ENCODE data around the gene MEIOSIN.

DNA sequence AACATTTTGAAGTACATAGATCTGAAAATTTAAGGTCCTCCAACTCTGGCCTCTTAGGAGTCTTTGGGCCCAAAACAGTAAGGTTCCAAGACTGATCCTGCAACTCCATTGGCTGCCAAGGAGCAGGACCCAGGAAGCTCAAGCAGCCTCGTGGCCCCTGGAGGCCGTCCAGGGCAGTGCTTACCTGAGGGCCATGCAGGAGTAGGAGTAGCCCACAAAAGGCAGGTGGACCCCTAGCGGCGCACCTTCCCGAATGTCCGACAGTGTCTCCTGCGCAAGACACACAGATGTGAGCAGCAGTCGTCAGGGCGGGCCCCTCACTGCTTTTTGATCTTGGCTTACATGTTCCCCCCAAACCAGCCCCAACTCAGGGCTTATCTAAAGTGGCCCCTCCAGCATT is 41.5 kb downstream of the MEIOSIN start:
- TF ChIP-seq ZNF404 (tag by site-specific recombination; IDR thresholded peaks at IDR 0.05), result no peak
- TF ChIP-seq, protein P1, sequence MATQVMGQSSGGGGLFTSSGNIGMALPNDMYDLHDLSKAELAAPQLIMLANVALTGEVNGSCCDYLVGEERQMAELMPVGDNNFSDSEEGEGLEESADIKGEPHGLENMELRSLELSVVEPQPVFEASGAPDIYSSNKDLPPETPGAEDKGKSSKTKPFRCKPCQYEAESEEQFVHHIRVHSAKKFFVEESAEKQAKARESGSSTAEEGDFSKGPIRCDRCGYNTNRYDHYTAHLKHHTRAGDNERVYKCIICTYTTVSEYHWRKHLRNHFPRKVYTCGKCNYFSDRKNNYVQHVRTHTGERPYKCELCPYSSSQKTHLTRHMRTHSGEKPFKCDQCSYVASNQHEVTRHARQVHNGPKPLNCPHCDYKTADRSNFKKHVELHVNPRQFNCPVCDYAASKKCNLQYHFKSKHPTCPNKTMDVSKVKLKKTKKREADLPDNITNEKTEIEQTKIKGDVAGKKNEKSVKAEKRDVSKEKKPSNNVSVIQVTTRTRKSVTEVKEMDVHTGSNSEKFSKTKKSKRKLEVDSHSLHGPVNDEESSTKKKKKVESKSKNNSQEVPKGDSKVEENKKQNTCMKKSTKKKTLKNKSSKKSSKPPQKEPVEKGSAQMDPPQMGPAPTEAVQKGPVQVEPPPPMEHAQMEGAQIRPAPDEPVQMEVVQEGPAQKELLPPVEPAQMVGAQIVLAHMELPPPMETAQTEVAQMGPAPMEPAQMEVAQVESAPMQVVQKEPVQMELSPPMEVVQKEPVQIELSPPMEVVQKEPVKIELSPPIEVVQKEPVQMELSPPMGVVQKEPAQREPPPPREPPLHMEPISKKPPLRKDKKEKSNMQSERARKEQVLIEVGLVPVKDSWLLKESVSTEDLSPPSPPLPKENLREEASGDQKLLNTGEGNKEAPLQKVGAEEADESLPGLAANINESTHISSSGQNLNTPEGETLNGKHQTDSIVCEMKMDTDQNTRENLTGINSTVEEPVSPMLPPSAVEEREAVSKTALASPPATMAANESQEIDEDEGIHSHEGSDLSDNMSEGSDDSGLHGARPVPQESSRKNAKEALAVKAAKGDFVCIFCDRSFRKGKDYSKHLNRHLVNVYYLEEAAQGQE (tag by site-specific recombination; IDR thresholded peaks at IDR 0.05), result no peak
- TF ChIP-seq ZNF629 (tag by site-specific recombination; IDR thresholded peaks at IDR 0.05), result no peak
- TF ChIP-seq ZNF558 (tag by site-specific recombination; IDR thresholded peaks at IDR 0.05), result no peak
- no peak for TF ChIP-seq ZBTB20 (tag by site-specific recombination; IDR thresholded peaks at IDR 0.05)
